Muscle of leg (tissue), 11 donors: ENCODE results near the gene PDGFA. TPM values are rescaled to one million over a fixed set of nuclear protein-coding genes. Genes with fewer than 3 reads are reported as not detected.
A peak's percentile ranks its signal among the peaks of the same experiment; 100 is the strongest.

Experiments used
- DNase-seq: peaks from one replicate; pipeline ENCODE4 v3.0.0; 2013
- H3K27ac ChIP-seq: one replicate; pipeline ENCODE4 v1.5.1; 2013; ENCODE audit warnings: mild to moderate bottlenecking, low read length, control low read depth
- H3K27me3 ChIP-seq: one replicate; pipeline ENCODE4 v1.6.1; 2013; ENCODE audit warnings: low read length; ENCODE audit not compliant: control insufficient read depth, insufficient read depth
- H3K36me3 ChIP-seq: one replicate; pipeline ENCODE4 v1.6.1; 2013; ENCODE audit warnings: low read length; ENCODE audit not compliant: control insufficient read depth, insufficient read depth
- H3K4me1 ChIP-seq: one replicate; pipeline ENCODE4 v1.6.1; 2013; ENCODE audit warnings: low read length; ENCODE audit not compliant: control insufficient read depth, insufficient read depth
- H3K4me3 ChIP-seq: one replicate; pipeline ENCODE4 v1.5.1; 2013; ENCODE audit warnings: low read length, control low read depth
- H3K9me3 ChIP-seq: replicated peaks from 2 replicates; pipeline ENCODE4 v1.6.1; 2013; ENCODE audit warnings: low read depth, low read length; ENCODE audit not compliant: control insufficient read depth
- WGBS: methylation state at CpG from one replicate; pipeline ENCODE4 v1.1.5; 2013; ENCODE audit warnings: missing lambda C conversion rate; ENCODE audit not compliant: insufficient coverage; 5-methylcytosine and 5-hydroxymethylcytosine counted together
- polyA plus RNA-seq, 8 donors: library from polyadenylated mRNA; unstranded; fragments of 120-200 nt; gene quantifications; one replicate each; pipeline versions ENCODE4 v1.2.1 to v1.2.3, GENCODE V29; 2013; ENCODE audit warnings: inconsistent platforms in 1 of 8, low replicate concordance in 1 of 8; ENCODE audit not compliant: insufficient read length in 8 of 8, insufficient read depth in 1 of 8
- total RNA-seq: library from RNA; stranded (reverse); fragments of 120-200 nt; gene quantifications from one replicate; pipeline ENCODE4 v1.2.4, GENCODE V29; 2013

The PDGFA gene
- total and polyA plus RNA-seq, 9 donors = 26.1 to 51.6 (median 40.8) TPM

- WGBS = under 1% methylated on average over 77 of the region's 93 CpGs
- Histone ChIP-seq H3K9me3 (no peaks in the 10 kb centered on the region), H3K27me3 (peaks cover 58% of the 10 kb centered on the region), H3K4me1 (peaks cover 67% of the 10 kb centered on the region), H3K4me3 (peak overlapping the region; percentile 68), H3K27ac (peak overlapping the region; percentile 62), H3K36me3 (peaks cover 13% of the 10 kb centered on the region)
- DNase-seq = peak; percentile 76
Observed at GRCh38 chr7:518630-519483, 789 bp downstream of the PDGFA start.

GRCh38 chr7:517774-518629, 1.6 kb downstream of the PDGFA start:
- WGBS = 0% methylated on average over 55 of the region's 70 CpGs
- Histone ChIP-seq H3K9me3 (no peaks in the 10 kb centered on the region), H3K27me3 (peaks cover 53% of the 10 kb centered on the region), H3K4me3 (peak overlapping the region; percentile 68), H3K36me3 (peaks cover 14% of the 10 kb centered on the region), H3K27ac (peak overlapping the region; percentile 83), H3K4me1 (peaks cover 70% of the 10 kb centered on the region)
- DNase-seq = peak; percentile 80

DNA sequence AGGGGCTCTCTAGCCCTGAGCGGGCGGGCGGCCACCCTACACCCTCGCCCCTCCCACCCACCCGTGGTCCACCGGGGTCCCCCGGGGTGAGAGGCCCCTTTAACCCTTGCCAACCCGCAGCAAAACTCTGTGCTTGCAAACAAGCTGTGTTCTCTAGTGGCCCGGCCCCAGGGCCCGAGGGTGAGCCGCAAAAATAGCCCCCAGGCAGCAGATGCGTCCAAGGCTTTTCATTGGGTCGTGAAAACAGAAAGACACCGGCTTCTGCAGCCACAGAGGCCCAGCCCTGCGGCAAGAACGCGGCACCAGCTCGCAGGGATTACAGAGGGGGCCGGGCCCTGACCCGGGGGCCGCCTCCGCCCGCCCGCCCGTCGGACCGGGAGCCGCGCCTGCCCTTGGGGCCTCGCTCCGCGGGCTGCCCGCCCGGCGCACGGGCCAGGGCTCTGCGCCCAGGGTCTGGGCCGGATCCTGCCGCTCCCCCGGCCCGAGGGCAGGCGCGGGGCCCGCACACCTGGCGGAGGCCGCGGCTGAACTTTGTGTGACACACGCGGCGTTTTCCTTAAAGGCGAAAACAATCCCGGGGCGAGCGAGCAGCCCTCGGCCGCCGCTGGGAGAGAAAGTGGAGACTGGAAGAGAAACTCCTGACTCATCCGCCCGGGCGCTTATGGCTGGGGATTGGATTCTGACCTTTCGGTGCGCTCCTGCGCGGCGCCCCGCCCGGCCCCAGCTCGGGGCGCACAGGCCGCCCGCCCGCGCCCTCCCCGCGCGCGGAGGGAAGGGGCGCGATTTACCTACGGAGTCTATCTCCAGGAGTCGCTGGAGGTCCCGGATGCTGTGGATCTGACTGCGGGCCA, 2.8 kb downstream of the PDGFA start:
- H3K36me3 ChIP-seq = peaks cover 26% of the 10 kb centered on the region
- no peaks in the 10 kb centered on the region for H3K9me3 ChIP-seq
- peak overlapping the region; percentile 68 for H3K4me3 ChIP-seq
- WGBS = 1% methylated on average over 73 of the region's 83 CpGs
- peak overlapping the region; percentile 72 for H3K27ac ChIP-seq
- peaks cover 69% of the 10 kb centered on the region for H3K4me1 ChIP-seq
- peak; percentile 81 for DNase-seq
- peaks cover 43% of the 10 kb centered on the region for H3K27me3 ChIP-seq

- WGBS = 9% methylated on average over 8 of the region's 13 CpGs
- peaks cover 63% of the 10 kb centered on the region for H3K4me1 ChIP-seq
- DNase-seq = peak; percentile 79
- H3K9me3 ChIP-seq = no peaks in the 10 kb centered on the region
- H3K4me3 ChIP-seq = peak overlapping the region; percentile 22
- no peak overlapping the region for H3K27ac ChIP-seq
- peaks cover 37% of the 10 kb centered on the region for H3K27me3 ChIP-seq
- H3K36me3 ChIP-seq = peaks cover 31% of the 10 kb centered on the region
Observed at GRCh38 chr7:516216-516605, 3.4 kb downstream of the PDGFA start.

DNA sequence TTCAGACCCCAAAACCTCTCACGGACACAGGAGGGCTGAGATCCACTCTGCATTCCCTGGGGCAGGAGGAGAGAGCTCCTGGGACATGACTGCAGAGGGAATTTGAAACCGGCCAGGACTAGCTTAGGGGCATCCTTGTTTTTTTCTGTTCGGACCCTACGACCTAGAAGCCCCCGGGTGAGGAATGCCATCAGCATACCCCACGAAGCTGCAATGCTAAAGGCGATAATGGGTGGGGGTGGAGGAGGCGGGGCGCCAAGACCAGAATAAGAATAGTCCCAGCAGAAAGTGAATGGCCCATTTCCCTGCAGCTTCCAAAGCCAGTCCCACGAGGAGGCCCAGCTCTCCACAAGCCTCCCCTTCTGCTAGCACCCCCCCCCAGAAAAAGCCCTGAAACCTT, 4.0 kb downstream of the PDGFA start:
- Histone ChIP-seq H3K27me3 (peaks cover 31% of the 10 kb centered on the region), H3K4me1 (peaks cover 58% of the 10 kb centered on the region), H3K27ac (no peak overlapping the region), H3K36me3 (peaks cover 33% of the 10 kb centered on the region), H3K4me3 (no peak overlapping the region), H3K9me3 (no peaks in the 10 kb centered on the region)
- no peak for DNase-seq
- 65% methylated on average over 6 of the region's 10 CpGs for WGBS

- Histone ChIP-seq H3K9me3 (no peaks in the 10 kb centered on the region), H3K27ac (no peak overlapping the region), H3K4me1 (peaks cover 52% of the 10 kb centered on the region), H3K4me3 (no peak overlapping the region), H3K36me3 (peaks cover 36% of the 10 kb centered on the region), H3K27me3 (peaks cover 26% of the 10 kb centered on the region)
- 42% methylated on average over 15 of the region's 25 CpGs for WGBS
- peak; percentile 25 for DNase-seq
Observed at GRCh38 chr7:514651-515598, 4.7 kb downstream of the PDGFA start.

DNA sequence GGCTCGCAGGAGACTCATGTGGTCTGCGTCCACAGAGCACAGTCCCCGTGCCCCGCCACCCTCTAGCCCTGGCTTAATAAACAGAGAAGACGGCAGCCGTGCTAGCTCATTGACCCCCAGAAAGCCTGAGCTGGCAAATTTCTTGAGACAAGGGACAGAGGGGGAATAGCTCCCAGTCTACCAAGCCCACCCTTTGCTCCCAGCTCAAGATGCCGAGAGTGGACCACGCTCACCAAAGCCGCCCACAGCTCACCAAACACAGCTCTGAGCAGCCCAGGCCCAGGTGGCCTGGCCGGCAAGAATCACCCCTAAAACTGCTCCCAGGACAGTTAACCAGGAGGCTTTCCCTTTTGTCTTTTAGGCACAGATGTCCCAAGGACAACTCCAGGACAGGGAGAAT, 5.4 kb downstream of the PDGFA start:
- no peak overlapping the region for H3K4me3 ChIP-seq
- H3K9me3 ChIP-seq = no peaks in the 10 kb centered on the region
- H3K27me3 ChIP-seq = peaks cover 26% of the 10 kb centered on the region
- WGBS = 82% methylated on average over 10 of the region's 10 CpGs
- peaks cover 43% of the 10 kb centered on the region for H3K36me3 ChIP-seq
- DNase-seq = no peak
- H3K4me1 ChIP-seq = peaks cover 52% of the 10 kb centered on the region
- no peak overlapping the region for H3K27ac ChIP-seq

DNA sequence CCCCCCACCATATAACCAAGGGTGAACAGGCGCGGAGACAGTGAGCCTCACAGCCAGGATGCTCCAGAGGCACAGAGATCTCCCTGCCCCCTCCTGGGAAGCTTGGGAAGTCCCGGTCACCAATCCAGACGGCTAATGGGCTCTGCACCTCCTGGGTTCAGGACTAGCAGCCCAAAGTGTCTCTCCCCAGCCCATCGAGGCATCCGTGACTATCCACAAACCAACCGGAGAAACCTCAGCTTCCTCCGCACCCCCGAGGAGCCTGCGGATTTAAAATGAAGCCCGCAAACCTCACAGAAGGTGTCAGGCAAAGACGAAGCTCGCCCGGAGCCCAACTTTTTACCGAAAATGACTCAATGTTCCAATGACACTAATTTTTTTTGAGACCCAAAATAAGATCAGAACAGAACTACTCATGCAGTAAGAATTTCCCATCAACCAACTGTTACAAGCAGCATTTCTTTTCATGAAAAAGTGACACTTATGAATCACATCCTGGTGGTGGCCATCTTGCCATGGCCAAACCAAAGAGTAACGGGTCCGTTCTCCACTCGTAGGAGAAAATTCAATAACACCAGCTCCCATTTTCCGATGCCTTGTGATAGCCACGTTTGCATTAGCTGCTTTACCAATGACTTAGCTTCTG, 6.0 kb downstream of the PDGFA start:
- Histone ChIP-seq H3K4me1 (peaks cover 52% of the 10 kb centered on the region), H3K9me3 (no peaks in the 10 kb centered on the region), H3K27ac (no peak overlapping the region), H3K27me3 (peaks cover 23% of the 10 kb centered on the region), H3K36me3 (peaks cover 49% of the 10 kb centered on the region), H3K4me3 (no peak overlapping the region)
- no peak for DNase-seq
- 80% methylated on average over 18 of the region's 20 CpGs for WGBS
